Stimulated activated naive CD4-positive, alpha-beta T cell treated with Interleukin-2 at 50 U/mL for 16 hours (primary cell): ENCODE results near the gene PYM1.
"Not testable (repeated sequence)": the region's sequence is repeated elsewhere in the genome, so short reads cannot be mapped to it uniquely, and the experiment has no call there.

ENCODE experiments used
- DNase-seq: peaks from one replicate; lab custom pipeline; 2025; lab: John Stamatoyannopoulos, UW

Gene PYM1

GRCh38 chr12:55938826-55939501, 11.3 kb upstream of the PYM1 start:
- peak; percentile 4 for DNase-seq

- DNase-seq, result no peak
Observed at GRCh38 chr12:55937981-55938380, 10.3 kb upstream of the PYM1 start.

DNA sequence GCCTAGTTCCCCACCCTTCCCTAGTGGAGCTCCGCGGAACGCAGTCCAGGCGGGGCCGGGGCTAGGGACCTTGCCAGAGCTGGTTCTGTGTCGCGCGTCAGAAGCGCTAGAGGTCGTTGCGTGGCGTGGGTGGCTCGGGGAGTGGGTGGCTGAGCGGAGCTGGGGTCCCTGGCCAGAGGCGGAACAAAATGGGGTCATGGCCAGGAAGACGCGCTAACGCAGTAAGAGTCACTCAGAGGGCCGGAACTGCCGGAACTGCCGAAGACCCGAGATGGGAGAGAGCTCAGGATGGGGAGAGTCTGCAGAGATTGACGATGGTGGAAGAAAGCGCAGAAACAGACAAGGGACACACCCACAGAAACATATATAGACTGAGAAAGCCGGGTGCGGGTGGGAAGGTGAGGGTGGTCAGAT, 8.1 kb upstream of the PYM1 start:
- DNase-seq, result peak; percentile 60

- DNase-seq, result no peak
Observed at GRCh38 chr12:55934773-55935172, 7.1 kb upstream of the PYM1 start.

DNA sequence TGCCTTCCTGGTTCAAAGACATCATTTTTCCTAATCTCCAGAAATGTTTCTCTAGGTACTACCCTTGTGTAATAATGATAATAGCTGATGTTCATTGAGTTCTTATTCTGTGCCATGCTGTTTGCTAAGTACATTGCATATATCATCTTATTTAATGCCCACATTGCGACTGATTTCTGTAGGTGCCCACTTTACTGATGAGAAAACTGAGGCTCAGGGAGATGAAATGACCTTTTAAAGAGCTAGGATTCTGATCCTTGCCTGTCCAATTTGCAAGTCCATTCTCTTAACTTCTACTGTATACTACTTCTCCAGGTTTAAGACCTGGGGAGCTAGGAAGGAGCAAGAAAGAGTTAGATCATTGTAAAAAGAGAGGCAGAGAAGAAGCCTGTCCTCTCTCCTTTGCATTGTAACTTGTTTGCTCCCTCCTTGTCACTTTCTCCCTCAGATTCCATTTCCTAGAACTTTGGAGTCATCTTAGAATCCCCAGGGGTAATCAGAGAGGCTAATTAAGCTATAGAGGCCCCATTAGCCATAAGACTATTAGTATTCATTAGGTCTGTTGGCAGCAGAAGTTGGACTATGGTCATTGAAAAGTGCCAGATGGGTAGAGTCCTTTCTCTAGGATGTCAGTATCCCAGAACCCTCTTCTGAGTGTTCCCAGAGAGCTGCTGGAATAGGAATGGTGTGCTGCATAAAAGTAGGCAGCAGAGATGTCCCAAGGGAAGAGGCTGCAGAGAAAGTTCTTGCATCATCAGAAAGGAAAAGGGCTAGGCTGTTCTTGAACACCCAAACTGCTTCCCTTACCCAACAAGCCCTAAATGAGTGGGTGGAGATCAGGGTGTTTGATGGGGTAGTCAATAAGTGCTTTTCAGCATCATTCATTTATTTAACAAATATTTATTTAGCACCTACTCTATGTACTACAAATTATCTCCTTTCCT, 6.4 kb upstream of the PYM1 start:
- DNase-seq, result no peak

DNA sequence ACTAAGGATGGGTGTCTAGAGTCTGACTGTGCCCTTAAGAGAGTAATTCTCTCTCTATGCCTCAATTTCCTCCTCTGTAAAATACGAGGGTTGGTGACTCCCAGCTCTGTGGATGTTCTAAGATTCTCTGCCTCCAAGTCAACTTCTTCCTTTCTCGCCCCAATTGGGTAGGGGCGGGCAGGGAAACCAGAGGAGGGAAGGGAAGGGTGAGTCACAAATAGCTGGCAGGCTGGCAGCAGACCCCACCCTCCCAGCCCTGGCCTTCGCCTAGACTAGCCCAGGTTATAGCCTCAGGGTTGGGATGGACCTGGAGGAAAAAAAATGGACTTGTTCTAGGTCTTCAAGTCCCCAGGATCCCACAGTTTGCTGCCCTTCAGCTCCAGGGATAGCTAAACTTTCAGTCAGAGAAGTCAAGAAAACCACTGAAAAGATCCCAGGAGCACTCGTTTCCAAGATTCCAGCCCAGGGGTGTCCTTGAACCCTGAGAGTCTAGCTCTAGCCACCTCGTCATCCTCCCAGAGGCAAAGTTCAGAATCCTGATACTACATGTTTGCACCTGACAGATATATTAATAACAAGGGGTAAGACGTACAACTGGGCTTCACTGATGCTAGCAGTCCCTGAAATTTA, 5.6 kb upstream of the PYM1 start:
- peak; percentile 5 for DNase-seq

- peak; percentile 34 for DNase-seq
Observed at GRCh38 chr12:55932551-55932910, 4.8 kb upstream of the PYM1 start.

DNA sequence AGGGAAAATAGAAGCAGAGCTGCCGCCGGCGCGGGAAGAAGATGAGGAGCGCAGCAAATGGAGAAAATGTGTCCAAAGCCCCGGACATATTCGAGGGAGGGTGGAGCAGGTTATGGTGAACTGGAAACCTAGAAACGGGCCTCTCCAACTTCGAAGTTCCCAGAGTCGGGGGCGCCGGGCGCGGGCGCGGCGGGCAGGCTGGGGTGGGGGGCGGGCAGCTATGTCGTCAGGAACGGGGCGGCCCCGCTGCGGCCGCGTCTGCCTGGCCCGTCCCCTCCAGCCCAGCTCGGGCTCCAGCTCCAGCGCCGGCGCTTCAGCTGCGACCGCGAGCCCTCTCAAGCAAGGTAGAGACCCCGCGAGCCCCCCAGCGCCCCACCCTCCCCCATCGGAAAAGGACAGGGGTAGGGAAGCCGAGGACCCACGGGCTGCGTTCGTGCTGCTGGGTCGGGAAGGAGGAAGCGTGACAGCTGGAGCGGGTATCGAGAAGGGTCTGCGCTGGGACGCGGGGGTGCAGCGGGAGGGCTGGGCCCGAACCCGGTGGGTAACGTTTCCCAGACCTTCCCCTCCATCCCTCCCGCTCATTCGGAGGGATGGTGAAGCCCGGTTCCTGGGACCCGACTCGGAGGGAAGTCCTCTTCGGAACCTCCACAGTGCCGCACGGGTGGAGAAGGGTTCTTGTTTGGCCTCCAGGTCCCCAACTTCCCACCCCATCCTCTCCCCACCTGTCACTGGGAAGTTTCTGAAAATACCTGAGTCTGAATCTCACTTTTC, 4.3 kb upstream of the PYM1 start:
- peak; percentile 8 for DNase-seq

DNA sequence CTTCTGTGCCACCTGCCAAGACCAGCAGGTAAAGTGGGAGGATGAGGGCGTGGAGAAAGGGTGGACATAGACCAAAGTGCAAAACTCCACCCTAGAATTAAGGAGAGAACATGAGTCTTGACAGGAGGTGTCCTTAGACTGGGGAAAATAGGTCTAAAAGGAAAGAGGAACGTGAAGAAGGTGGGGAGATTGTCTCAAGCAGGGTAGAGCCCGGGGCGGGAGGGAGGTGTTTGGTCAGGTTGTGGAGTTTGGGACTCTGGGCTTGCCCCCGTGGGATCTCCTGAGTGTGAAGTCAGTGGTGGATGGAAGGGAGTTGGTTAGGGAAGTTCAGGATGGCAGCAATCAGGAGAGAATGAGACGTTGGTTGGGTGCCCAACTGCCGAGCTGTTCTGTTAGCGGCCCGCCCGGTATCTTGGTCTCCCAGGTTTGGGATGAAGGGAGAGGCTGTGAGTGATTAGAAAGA, 3.7 kb upstream of the PYM1 start:
- DNase-seq, result no peak

- peak; percentile 80 for DNase-seq
Observed at GRCh38 chr12:55930771-55931316, 3.1 kb upstream of the PYM1 start, which contains the start of gene DGKA. Gene DGKA, plus strand, starts transcription at chr12:55931162. Its CDS starts 5,342 bp downstream, at chr12:55936504.

DNA sequence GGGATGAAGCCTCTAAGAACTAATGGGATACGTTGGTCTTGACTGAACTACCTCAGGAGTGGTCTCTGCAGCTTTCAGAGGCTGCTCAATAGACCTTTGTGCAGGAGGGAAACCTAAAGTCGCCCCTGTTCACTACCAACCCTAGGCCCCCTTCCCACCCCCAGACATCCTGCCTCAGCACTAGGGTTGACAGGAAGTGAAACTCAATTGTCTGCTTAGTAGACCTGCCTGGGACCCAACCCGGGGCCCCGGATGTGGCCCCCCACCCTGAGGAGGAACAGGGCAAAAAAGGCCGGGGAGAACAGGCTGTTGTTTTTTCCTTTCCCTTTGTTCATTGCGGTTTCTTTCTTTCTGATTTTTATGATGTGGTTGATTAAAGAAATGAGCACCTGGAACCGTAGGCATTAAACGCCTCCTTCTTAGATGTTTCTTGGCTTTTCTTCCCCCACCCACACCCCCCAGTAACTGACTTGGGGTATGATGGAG, 1.7 kb upstream of the PYM1 start:
- DNase-seq, result peak; percentile 80

DNA sequence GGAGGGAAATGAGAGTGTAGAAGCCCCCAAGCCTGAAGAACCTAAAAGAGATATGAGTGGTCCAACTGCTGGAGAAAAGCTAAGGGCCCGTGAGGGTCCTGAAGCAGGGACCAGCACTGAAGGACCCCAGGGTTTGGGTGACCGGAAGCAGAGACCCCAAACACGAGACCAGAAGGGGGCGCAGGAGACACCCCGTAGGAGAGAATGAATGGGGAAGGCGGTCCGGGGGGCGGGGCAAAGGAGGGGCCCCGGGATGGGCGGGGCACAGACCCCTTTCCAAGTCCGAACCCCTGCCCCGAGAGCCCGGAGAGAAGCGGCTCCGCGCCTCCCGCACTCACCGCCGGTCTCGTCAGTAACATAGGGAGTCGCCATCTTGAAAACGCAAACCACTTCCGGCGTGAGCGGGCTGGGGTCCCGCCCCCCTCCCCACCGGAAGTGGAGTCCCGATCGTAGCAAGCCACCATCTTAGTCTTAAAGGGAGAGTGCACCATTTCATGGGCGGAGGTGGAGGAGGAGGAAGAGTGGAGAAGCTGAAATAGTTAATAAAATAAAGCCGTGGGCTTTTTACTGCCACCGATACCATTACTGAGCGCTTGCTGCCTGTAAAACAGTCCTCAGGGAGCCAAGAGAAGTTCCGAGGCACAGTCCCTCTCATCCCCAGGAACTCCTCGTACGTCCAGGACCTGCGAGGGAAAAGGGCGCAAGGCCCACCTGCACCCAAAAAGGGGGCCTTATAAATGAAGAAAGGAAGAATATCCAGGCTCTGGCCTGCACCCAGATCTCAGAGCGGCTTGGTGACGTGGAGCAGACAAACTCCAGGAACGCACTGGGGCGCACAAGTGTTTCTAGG, 731 bp downstream of the PYM1 start:
- DNase-seq, result peak; percentile 89

GRCh38 chr12:55925870-55926737, 1.6 kb downstream of the PYM1 start:
- DNase-seq, result no peak

DNA sequence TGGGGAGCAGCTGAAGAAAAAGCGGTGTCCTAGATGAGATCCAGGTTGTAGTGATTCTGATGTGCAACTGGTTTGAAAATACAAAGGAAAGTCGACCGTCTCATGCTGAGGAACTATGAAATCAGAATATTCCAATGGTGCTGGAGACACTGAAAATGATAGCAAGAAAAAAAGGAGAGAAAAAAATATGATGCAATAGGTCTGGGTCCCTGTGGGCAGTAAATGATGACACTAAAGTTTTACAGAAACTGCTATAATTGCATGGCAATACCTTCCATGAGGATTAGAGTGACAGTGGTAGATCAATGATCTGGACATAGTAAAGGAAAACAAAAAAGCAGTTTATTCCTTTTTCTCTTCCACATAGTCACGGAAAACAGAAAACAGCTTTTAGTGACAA, 2.3 kb downstream of the PYM1 start:
- DNase-seq, result no peak

DNA sequence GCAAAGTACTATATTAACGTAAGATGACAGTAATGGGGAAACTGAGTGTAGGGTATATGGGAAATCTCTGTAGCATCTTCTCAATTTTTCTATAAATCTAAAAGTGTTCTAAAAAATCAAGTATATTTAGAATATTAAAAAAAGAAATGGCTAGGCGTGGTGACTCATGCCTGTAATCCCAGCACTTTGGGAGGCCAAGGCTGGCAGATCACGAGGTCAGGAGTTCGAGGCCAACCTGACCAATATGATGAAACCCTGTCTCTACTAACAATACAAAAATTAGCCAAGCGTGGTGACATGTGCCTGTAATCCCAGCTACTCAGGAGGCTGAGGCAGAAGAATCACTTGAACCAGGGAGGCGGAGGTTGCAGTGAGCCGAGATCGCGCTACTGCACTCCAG, 4.0 kb downstream of the PYM1 start:
- DNase-seq, result not testable (repeated sequence)

DNA sequence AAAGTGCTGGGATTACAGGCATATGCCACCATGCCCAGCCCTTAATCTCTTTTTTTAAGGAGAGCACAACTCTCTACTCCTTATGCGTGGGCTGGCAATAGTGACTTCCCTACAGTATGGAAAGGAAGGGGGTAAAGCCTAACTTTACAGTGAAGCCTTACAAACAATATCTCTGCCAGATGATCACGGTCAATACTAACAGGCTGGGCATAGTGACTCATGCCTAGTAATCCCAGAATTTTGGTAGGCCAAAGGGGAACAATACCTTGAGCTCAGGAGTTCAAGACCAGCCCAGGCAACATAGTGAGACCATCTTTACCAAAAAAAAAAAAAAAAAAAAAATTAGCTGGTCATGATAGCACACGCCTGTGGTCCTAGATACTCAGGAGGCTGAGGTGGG, 5.6 kb downstream of the PYM1 start:
- no peak for DNase-seq

- not testable (repeated sequence) for DNase-seq
Observed at GRCh38 chr12:55919032-55919431, 8.7 kb downstream of the PYM1 start.

- DNase-seq, result no peak
Observed at GRCh38 chr12:55915482-55915859, 12.2 kb downstream of the PYM1 start.

DNA sequence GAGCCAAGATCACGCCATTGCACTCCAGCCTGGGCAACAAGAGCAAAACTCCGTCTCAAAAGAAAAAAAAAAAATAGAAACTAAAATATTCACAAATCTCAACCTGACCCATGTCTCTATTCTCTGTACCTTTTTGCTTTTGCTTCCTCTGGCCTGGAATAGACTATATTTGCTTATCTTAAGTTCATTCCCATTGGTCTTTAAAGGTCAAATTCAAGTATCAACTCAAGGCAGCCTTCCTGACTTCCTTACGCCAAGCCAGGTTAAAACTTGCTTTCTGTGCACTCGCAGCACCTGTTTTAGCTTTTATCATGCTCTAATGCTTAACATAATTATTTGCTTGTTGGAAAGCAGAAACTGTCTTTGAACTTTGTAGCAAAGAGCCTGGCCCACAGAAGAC, 14.8 kb downstream of the PYM1 start:
- DNase-seq, result no peak

DNA sequence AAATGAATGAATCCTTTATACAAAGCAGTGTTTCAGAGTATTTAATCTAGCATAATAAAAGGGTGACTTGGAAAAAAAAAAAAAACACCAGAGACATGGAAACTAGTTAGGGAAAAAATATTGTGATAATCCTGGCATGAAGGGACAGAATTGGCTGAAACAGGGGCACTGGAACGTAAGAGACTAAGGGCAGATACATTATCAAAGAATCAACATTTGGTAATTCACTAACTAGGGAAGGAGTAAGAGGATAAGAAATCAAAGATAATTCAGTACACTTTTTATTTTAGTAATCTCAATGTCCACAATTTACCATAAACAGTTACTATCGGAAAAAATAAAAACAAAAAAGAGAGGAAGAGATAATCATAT, 18.2 kb downstream of the PYM1 start:
- no peak for DNase-seq
